KOPT-K1 (cell line): ENCODE results near the gene WWTR1.

ENCODE experiments used
- H3K27ac ChIP-seq: fragments of 200-600 bp; sonication (generic); 2 replicates; pipeline ENCODE4 v1.5.1; 2016; ENCODE audit warnings: antibody characterized with exemption, mild to moderate bottlenecking, low read depth, low read length; ENCODE audit not compliant: poor library complexity, severe bottlenecking
- H3K36me3 ChIP-seq: fragments of 200-600 bp; sonication (generic); 2 replicates; pipeline ENCODE4 v1.5.1; 2017; ENCODE audit warnings: antibody characterized with exemption, mild to moderate bottlenecking, low read length, moderate library complexity; ENCODE audit not compliant: insufficient read depth
- H3K9me3 ChIP-seq: fragments of 200-600 bp; sonication (generic); 2 replicates; pipeline ENCODE4 v1.5.1; 2017; ENCODE audit warnings: antibody characterized with exemption, low read length, mild to moderate bottlenecking; ENCODE audit not compliant: insufficient read depth, poor library complexity, severe bottlenecking

Gene WWTR1

DNA sequence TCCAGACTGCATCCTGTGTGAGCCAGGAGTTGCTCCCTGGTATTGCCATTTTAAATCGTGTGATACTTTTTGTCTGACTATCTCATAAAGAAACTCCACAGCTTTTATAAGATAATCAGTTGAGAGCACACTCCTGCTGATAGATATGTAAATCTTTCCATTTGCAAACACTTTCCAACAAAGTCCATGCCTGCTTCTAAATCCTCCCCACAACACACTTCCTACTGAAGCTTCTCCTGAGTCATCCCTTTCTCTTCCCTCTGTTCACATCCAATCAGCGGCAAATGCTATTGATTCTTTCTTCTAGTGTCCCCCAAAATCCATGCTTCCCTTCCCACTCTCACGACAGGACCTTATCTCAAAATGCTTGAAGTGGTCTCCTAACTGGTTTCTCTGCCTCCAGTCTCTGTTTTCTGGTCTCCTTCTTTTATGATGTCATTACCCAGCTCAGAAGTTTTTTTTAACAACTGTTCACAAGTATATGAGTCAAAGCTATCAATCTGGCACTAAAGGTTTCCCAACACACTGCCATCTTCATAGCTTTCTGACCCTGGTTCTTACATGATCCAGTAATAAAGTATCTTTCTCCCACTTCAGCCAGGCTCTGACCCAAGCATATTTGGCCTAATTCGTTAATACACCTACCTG, 4.5 kb upstream of the WWTR1 start:
- peaks cover 10% of the 10 kb centered on the region for H3K9me3 ChIP-seq
- H3K36me3 ChIP-seq, result no peaks in the 10 kb centered on the region
- H3K27ac ChIP-seq, result no peak overlapping the region

DNA sequence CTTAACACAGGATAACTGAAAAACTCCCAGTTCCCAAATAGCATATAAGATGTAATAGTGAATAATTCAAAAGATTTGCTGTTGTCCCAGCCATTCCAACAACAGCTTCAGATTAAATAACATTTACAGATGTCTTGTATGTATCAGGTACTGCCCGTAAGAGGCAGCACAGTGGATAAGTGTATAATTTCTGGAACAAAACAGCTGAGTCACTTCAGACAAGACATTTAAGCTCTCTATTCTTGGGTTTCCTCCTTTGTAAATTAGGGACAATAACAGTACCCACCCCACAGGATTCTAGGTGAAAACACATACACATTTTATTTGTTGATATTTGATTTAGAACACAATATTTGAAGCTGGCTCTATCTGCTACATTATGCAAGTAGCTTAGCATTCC, 2.6 kb upstream of the WWTR1 start:
- Histone ChIP-seq H3K36me3 (no peaks in the 10 kb centered on the region), H3K9me3 (peaks cover 10% of the 10 kb centered on the region), H3K27ac (no peak overlapping the region)

DNA sequence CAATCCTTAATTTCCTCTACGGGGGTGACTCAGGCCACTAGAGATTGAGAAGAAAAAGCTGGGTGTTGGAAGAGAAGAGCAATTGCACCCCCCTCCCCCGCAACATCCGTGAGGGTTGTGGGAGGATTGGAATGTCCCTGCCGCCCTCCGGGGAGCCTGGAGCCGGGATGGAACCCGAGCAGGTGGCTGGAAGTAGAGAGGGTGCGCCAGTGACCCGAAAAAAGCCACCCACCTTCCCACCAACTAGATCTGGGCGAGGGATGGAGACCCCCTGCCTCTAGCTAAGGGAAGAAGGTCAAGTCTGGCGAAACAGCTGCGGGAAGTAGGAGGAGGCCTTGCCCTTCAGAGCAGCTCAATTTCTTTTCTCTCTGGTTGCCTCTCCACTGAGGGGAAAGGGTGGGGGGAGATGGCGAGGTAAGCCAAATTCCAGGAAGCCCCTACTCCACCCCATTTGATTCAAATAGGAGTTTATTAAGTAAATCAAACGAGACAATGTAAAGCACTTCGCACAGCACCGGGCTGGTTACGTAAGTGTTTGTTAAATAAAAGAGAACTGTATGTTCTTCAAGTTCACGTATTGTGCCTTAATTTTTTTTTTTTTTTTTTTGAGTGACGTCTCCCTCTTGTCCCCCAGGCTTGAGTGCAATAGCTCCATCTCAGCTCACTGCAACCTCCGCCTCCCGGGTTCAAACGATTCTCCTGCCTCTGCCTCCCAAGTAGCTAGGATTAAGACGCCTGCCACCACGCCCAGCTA, 1.1 kb upstream of the WWTR1 start:
- no peak overlapping the region for H3K27ac ChIP-seq

DNA sequence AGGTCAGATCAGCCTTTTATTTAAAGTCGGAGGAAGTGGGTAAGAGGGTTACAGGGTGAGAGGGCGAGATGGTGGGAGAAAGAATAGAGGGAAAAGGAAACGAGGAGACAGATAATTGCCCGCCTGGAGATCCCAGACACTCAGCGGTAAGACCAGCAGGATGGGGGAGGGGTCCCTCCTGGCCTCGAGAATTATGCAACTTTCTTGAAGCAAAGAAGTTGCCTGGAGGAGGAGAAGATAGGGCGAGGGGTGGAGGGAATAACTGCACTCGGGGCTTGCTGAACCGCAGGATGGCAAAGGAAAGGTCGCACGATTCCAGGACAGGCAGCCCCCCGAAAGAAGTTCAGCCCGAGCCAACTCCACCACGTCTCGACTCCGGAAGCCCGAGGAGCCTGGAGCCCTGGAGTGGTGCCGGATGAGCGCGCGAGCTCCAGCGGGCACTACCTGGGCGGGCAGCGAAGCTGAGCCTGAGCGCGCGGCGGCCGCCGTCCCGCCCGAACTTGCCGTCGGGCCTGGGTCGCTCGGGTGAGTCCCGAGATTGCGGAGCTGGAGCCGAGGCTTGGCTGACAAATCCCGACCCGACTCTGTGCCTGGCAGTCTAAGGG, 402 bp downstream of the WWTR1 start:
- Histone ChIP-seq H3K36me3 (no peaks in the 10 kb centered on the region), H3K27ac (no peak overlapping the region), H3K9me3 (peaks cover 10% of the 10 kb centered on the region)

More for the DNA sequence above, 1.1 kb upstream of the WWTR1 start:
- H3K36me3 ChIP-seq, result no peaks in the 10 kb centered on the region
- H3K9me3 ChIP-seq, result peaks cover 10% of the 10 kb centered on the region

DNA sequence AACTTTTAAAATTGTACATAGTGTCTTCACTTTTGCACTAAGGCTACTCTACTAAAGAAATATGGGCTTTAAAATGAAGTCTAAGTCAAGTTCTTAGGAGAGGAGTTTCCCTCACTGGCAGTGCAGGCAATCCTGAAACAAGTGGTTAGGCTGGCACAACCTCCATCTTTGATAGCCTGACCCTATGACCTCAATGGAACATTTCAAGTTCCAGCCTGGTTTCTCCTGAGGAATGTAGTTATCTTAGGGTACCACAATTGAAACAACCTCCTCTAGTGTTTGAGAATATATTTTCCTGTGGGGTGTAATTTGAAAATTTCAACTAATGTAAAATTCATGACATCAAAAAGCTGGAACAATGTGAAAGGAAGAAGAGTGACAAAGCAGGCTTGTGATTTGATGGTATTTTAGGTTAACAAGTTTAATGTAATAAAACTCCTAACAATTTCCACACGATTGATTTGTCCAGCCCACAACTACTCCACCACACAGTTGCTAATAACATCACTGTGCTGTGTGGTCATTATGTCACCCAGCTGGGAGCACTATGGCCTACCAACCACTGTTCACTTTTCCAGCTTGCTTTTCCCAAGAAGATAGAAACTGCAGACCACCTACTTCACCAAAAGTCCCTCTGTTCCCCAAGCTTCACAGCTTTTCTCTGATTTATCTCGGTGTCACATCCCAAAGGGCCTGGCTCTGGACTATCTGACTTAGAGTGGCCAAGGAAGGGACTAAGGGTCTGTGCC, 1.8 kb downstream of the WWTR1 start:
- H3K36me3 ChIP-seq, result no peaks in the 10 kb centered on the region
- no peak overlapping the region for H3K27ac ChIP-seq
- H3K9me3 ChIP-seq, result peaks cover 10% of the 10 kb centered on the region

DNA sequence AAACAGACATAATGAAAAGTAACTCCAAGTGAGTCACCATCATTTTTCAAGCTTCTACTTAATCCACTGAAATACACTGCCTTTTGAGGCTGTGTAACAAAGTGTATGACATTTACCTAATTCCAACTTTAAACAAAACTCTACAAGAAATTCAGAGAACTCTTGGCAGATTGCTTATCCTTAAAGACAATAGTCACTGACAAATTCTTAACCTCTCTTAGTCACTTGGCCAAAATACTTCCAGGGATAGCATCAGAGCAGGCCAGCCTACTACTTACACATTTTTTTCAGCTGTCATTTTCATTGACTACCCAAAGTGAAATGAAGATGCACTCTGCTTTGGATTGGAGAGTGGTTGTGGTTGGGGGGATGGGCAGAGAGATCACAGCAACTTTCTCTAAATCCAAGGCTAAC, 3.6 kb downstream of the WWTR1 start:
- Histone ChIP-seq H3K9me3 (peaks cover 10% of the 10 kb centered on the region), H3K36me3 (no peaks in the 10 kb centered on the region), H3K27ac (no peak overlapping the region)

DNA sequence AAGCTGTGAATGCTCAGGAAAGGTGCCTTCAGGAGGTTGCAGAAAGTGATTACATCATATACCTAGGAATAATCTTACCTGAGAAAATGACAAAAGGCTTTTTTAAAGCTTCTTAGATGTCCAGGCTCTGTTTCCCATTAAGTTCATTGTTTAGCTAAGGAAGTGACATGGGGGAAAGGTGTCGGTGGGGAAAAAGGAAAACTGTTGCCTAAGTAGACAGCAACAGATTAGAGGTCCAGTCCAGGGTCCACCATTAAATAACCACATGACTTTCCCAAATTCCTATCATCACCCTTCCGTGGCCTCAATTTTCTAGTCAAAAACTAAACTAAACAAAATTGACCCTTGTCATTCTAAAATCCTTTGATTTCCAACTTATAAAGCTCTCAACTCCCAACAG, 4.3 kb downstream of the WWTR1 start:
- Histone ChIP-seq H3K36me3 (no peaks in the 10 kb centered on the region), H3K27ac (no peak overlapping the region), H3K9me3 (peaks cover 5% of the 10 kb centered on the region)

DNA sequence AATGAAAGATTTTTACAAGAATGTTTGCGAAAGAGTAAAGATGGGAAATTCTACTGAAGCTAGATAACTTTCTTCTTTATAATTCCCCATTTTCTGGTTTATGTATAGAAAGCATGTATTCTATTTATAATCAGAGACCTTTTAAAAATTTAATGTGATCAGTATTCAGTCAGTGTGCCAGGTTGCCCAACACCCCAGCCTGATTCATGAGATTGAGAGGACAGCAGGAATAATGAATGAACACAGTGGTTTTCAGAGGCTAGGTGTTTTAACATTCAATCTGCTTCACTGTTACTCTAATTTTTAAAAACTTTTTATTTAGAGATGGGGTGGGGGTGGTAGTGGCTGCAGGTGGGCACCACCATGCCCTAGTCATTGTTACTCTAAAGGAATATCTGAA, 4.7 kb downstream of the WWTR1 start:
- Histone ChIP-seq H3K27ac (no peak overlapping the region), H3K9me3 (peaks cover under 1% of the 10 kb centered on the region), H3K36me3 (no peaks in the 10 kb centered on the region)

DNA sequence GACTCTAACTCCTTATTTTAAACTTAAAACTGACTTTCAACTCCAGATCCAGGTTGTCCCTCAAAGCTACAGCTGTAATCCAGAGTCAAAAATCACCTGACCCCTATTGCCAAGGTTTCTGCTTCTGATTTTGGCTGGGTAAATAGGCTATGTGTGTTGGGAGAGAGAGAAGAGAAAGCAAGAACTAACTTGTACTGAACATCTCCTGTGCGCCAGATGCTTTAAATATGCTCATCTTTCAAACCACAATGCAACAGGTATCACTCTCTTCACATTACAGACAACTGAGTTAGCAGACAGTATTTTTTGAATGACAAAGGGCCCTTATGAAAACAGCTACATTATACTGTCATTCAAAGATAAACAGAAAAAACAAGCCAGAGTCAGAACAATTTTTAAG, 7.0 kb downstream of the WWTR1 start:
- Histone ChIP-seq H3K36me3 (no peaks in the 10 kb centered on the region), H3K27ac (no peak overlapping the region), H3K9me3 (no peaks in the 10 kb centered on the region)

DNA sequence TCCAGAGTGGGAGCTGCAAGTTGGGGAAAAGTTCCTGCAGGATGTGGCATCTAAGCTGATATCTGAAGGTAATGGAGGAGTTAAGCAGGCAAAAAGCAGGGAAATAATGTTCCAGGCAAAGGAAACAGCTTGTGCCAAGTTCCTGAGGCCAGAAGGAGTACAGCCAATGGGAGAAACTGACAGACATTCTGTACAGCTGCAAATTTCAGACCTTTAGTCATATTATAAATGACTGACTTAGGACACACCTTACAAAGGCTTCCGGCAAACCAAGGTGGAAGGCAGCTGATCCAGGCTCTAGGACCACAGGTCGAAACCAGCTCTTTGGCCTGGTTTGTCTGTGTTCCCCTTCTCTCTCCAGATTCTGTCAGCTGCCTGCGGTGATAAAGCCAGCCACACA, 9.3 kb downstream of the WWTR1 start:
- Histone ChIP-seq H3K27ac (no peak overlapping the region), H3K9me3 (no peaks in the 10 kb centered on the region), H3K36me3 (no peaks in the 10 kb centered on the region)

DNA sequence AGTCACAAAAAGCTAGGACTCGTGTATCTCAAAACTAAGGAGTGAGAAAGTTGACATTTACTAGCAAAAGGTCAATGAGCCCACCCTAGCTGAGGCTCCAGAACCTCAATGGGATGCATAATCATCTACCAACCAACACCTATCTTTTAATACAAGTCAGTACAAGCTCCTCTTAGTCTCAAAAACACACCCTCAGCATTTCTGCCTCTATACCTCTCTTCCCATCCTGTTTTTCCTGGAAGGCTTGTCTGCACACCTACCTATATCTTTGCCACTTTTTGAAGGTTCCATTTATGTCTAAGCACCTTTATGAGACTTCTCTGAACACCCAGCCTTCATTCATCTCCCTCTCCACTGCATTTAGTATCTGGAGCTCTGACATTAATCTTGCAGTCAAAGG, 10.0 kb downstream of the WWTR1 start:
- Histone ChIP-seq H3K27ac (no peak overlapping the region), H3K36me3 (no peaks in the 10 kb centered on the region), H3K9me3 (no peaks in the 10 kb centered on the region)

DNA sequence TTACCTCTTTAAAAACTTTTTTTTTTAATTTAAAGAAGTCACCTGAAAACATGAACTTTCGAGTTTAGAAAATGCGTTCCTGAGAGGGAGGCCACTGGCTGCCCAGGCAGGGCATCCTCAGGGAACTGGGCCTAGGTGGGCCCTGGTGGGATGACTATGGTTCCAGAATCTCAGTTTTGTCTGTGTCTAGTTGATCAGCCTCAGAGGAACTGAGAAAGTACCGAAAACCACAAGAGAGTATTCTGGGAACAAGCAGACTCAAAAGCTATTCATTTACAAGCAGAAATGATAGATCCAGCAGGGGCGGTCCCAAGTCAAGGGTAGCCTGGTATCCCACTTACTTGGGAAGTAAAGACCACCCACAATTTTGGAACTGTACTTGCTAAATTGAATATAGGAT, 10.5 kb downstream of the WWTR1 start:
- Histone ChIP-seq H3K27ac (no peak overlapping the region), H3K36me3 (no peaks in the 10 kb centered on the region), H3K9me3 (no peaks in the 10 kb centered on the region)

DNA sequence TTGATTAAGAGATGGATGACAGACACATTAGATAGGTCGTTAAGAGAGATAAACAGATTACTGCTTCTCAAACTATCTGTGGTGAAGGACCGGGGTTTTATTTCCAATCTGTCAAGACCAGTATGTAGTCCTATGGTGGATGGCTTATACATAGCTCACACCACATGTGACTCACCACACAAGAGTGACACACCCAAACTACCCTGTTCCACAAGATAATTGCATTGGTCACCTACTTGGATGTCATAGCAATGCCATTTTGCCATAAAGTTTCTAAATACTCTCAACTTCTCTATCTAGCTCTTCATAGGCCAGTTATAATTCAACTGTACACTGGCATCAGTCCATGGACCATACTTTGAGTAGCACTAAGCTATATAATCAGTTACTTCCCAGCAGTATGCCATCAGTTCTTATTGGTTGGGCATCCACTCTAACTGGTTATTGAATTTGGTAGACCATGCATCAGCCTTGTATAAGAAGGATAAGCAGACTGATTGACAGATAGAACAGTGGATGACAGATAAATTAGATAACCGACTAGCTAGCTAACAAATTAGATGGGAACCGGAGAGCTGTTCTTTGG, 11.6 kb downstream of the WWTR1 start:
- Histone ChIP-seq H3K27ac (no peak overlapping the region), H3K9me3 (no peaks in the 10 kb centered on the region), H3K36me3 (no peaks in the 10 kb centered on the region)

DNA sequence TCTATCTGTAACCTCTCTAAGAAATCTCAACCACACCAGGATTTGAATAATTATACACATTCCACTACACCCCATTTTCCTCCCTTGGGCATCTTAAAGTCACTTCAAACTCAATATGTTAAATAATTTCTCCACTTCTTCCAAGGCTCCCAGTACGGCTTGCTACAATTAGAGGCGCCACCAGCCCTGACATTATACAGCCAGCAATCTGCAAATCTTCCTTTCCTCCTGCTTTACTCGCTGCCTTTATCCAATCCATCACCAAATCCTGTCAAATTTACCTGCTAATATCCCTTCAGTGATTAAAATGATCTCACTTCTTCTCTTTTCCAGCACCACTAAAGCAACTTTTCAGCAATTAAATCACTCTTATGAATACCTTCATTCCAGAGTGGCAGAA, 13.9 kb downstream of the WWTR1 start:
- Histone ChIP-seq H3K27ac (no peak overlapping the region), H3K36me3 (no peaks in the 10 kb centered on the region), H3K9me3 (no peaks in the 10 kb centered on the region)

DNA sequence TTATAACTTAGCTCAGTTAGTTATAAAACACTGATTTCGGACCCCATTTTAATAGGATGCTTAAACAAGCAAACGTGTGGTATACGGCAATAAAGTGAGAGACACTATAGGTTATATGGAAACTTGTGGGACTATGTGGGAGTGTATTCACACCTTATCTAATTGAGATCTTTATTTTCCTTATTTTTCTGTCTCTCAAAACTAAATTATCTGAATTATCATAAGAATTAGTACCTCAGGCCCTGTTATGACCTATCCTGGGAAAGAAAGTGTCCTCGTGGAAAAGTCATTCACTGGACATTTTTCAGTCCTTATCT, 14.4 kb downstream of the WWTR1 start:
- H3K36me3 ChIP-seq, result no peaks in the 10 kb centered on the region
- H3K27ac ChIP-seq, result no peak overlapping the region
- H3K9me3 ChIP-seq, result no peaks in the 10 kb centered on the region
